Measurements from ENCODE around the gene SYT5.
"Not testable (repeated sequence)": the region's sequence is repeated elsewhere in the genome, so short reads cannot be mapped to it uniquely, and the experiment has no call there.

SYT5 gene

GRCh38 chr19:55179606-55180484, at the start of gene SYT5:
Gene SYT5 (minus strand): TSS chr19:55180289. CDS start chr19:55179041, 1,248 bp downstream.
- no peak for DNase-seq

DNA sequence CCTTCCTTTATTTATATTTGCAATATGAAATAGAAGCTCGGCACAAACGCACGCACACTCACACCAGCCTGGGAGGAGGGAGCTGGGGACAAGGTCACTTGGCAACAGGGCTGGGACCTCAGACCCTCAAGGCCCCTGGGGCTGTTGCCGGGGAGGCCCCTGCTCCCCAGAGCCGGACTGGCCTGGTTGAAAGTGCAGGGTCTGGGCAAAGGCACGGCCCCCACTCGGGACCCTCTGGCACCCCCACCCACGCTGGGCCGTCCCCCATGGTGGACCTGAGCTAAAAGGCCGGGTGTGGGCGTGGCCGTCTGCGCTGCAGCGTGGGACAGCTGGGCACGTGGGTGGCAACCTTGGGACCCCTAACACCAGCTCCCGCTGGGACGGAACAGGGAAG, 49.7 kb upstream of the SYT5 start:
- DNase-seq = no peak

DNA sequence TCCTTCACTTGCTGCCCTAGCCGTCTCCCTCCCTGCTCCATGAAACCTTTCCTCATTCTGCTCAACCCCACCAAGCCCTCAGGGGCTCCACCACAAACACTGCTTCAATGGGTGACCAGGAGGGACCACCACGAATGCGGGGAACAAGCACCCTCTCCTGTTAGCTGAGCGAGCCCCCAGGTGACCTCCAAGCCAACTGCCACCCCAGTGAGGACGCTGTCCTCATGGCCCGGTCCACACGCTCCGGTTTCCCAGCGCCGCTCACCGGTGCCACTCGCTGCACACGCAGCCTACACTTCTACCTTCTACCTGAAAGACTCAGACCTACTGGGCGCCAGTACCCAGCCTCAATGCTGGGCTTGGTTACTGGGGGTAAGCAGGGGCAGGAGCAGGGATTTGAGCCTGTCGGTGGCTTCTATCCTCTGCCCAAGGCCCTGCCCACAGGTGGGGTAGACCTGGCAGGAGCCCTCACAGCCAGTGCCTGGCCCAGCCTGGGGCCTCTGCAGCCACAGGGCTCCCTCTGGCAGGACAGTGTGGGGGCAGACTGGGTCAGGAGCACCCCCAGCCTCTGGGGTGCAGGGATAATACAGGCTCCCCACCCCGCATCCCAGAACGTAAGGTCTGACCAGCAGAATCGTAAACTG, 49.2 kb upstream of the SYT5 start:
- DNase-seq = no peak

- no peak for DNase-seq
Measured at GRCh38 chr19:55228403-55229031, 48.4 kb upstream of the SYT5 start, which contains the start of gene TMEM86B. Gene TMEM86B (minus strand): TSS chr19:55228763. CDS start chr19:55228741, 22 bp downstream.

DNA sequence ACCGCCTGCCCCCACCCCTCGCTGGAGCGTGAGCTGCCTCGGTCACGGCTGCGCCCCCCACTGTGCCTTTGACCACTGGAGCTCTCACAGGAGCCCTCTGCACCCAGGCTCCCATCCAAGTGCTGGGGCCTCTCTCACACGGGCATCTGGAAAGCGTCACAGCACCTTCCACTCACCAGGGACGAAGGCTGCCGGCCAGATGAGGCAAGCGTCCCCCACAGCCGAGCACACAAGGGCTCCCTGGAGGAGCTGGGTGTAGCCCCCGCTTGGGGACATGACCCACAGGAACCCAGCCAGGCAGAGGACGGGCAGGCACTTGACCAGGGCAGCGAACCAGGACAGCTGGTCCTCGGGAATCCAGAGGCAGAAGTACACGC, 47.9 kb upstream of the SYT5 start:
- DNase-seq = no peak

GRCh38 chr19:55227241-55228014, 47.3 kb upstream of the SYT5 start:
- DNase-seq = no peak

GRCh38 chr19:55226788-55227187, 46.7 kb upstream of the SYT5 start:
- no peak for DNase-seq

DNA sequence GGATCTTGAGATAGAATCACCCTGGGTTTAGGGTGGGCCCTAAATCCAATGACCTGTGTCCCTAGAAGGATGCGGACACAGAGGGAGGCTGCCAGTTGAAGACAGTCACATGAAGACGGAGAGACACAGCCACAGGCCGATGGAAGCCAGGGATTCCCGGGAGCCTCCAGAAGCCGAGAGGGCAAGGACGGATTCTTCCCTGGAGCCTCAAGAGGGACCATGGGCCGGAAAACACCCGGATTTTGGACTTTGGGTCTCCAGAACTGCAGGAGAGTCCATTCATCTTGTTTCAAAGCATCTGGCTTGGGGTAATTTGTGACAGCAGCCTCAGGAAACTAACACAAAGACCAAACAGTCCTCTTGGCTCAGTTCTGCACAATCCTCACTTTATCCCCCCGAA, 46.2 kb upstream of the SYT5 start:
- no peak for DNase-seq

- no peak for DNase-seq
Measured at GRCh38 chr19:55225415-55225958, 45.4 kb upstream of the SYT5 start.

DNA sequence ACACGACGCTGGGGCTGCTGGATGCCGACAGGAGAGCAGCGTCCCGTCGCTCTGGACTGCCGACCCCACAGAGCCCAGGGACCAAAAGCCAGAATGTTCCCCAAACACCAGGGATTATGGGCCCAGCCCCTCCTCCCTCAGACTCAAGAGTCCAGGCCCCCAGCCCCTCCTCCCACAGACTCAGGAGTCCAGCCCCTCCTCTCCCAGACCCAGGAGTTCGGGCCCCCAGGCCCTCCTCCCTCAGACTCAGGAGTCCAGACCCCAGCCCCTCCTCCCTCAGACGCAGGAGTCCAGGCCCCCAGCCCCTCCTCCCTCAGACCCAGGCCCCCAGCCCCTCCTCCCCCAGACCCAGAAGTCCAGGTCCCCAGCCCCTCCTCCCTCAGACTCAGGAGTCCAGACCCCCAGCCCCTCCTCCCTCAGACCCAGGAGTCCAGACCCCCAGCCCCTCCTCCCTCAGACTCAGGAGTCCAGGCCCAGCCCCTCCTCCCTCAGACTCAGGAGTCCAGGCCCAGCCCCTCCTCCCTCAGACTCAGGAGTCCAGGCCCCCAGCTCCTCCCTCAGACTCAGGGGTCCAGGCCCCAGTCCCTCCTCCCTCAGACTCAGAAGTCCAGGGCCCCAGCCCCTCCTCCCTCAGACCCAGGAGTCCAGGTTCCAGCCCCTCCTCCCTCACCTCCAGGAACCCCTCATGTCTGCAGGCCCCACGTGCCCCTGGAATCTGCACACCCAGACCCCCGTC, 44.8 kb upstream of the SYT5 start:
- DNase-seq = not testable (repeated sequence)

DNA sequence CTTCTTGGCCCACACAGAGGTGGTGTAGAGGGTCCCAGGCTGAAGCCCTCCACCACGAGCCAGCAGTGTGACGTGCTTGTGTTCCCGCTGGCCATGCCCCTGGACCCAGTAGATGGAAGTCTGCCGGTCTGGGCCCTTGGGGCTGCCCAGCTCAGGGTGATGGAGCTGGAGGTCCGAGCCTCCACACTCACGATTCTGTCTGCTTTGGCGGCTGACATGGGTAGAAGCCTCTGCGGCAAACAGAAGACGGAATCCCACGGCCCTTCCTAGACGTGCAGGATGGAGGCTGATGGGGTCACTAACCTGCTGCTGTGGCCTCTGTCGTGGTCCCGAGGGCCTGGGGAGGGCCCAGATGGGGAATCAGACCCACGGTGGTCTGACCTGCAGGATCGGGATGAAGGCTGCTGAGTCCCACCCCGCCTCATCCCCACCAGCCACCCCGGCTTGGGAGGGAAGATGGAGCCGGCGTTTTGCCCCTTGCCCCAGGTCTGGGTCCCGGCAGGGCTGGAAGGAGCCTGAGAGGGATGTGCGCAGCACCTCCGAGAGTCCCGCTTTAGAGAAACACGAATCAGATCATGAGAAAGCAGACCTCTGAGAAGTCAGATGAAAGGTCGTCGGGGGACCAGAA, 44.1 kb upstream of the SYT5 start:
- DNase-seq = no peak

GRCh38 chr19:55223291-55224037, 43.4 kb upstream of the SYT5 start:
- no peak for DNase-seq

DNA sequence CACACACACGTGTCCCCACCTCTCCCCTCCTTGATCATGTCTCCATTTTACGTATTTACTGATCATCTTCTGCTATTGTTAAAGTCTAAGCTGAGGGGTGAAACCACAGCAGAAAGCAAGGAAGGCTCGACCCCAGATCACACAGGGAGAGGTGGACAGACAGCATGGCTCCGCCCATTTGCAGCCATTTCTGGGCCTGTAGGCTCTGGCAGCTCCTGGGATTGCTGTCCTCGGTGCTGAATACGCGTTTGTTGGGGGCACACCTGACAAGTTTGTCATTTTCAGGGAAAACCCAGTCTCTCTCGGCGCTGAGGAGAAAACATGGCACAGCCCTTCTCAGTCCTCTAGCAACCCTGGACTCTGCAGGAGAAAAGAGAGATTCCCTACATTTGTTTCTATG, 40.4 kb upstream of the SYT5 start:
- DNase-seq = no peak

DNA sequence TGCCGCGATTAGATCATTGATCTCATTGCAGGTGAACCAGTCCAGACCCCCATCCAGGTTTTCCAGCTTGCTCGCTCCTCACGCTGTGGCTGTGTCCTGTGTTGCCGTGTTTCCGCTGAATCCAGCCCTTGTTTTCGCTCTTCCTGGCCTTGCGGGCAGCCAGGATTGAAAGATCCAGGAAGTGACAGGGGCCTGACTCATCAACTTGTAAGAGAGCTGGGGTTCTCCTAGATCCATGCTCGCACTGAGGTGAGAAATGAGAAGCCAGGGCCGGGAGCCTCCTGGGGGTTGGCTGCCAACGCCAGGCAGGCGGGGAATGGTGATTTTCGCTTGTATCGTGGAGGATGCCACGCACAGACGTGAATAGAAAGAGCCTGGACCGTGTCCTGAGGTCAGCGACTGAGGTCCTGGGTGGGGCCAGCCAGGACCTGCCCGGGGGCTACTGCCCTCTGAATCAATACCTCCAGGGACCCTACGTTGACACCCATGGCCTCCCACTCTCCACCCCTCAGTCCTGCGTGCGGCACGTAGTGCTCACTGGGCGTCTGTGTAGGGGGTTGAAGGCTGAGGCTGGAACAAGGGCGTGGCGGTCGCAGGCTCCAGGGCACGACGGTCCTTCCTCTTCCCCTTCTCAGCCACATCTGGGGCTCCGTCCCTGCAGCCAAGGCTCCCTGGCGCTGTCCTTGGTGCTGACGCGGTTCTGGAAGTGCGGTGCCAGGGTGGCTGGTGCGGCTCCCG, 36.5 kb upstream of the SYT5 start:
- peak; percentile 99 for DNase-seq

GRCh38 chr19:55213547-55213946, 33.5 kb upstream of the SYT5 start:
- no peak for DNase-seq

GRCh38 chr19:55212447-55212846, 32.4 kb upstream of the SYT5 start:
- DNase-seq = no peak

DNA sequence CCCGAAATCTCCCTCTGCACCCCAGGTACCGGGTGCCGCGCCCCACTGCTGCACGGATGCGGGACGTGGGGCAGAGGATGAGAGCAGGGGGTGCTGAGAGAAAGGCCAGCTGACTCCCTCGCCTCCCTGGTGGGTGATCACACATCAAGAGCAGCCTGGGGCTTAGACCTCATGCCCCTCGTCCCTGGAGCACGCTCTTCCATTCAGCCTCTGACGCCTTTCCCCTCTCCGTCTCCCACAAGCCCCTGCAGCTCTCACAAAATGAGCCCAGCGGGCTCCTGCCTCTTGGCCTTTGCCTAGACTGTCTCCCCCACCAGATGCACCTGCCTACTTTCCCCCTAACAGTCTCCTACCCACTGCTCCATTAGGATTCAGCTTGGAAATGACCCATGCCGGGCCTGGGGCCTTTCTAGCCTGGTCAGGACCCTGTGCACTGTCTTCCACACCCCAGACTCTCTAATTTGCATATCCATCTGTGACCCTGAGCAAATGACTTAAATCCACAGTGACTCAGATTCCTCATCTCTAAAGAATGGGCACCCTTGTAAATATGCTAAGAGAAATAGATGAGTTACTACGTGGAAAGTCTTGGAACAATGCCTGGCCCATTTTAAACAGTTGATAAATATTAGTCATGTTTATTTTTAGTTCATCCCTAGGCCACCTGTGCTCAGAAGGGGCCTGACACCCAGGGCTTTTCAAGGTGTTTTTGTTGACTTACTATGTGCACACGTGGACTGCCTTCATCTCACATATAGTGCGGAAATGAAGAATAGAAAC, 29.8 kb upstream of the SYT5 start:
- DNase-seq = peak; percentile 92

DNA sequence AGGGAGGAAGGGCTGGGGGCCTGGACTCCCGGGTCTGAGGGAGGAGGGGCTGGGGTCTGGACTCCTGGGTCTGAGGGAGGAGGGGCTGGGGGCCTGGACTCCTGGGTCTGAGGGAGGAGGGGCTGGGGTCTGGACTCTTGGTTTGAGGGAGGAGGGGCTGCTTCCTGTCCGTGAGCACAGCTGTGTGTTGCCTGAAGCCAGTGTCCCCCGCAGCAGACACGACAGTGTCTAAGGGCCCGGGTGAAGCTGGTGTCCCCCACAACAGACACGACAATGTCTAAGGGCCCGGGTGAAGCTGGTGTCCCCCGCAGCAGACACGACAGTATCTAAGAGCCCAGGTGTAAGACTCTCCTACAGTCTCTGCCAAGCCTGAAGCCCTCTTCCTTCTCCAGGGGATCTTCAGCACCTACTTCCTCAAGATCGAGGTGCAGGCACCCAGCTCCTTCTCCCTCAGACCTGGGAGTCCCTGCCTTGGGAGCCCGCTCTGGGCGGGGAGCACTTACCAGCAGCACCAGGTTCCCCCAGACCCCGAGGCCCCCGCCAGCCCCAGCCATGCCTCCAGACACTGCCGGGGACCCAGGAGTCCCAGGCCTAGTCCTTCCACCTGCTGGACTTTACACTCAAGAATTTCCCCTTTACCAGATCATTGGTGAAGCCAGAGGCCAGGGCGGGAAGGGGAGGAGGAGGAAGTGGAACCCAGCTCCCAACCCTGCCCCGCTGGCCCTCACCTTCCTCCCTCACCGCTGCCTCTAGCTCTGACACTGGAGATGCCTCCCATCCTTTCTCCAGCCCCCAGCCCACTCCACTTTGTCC, 29.0 kb upstream of the SYT5 start, which contains the start of gene PTPRH:
Gene PTPRH, minus strand, starts transcription at position 622 of the 813 bp plus-strand sequence. Its CDS starts 68 bp downstream, at position 554.
- no peak for DNase-seq
